GM12865 (cell line): ENCODE data around the gene MRPL12.
"Not testable (repeated sequence)": the region's sequence is repeated elsewhere in the genome, so short reads cannot be mapped to it uniquely, and the experiment has no call there.

ENCODE experiments used
- DNase-seq: peaks from one replicate; pipeline ENCODE4 v3.0.0; 2010; ENCODE audit warnings: low read depth
- H3K4me3 ChIP-seq: 2 replicates; pipeline ENCODE4 v1.5.1; 2011; ENCODE audit warnings: mild to moderate bottlenecking, low read depth, low read length, control low read depth
- TF ChIP-seq, protein P1 (sequence below): IDR thresholded peaks from 2 replicates; pipeline ENCODE4 v1.5.1; 2011; ENCODE audit warnings: low read length, control low read depth, low read depth, inconsistent platforms; ENCODE audit not compliant: insufficient read depth; ENCODE audit errors: missing control alignments

The MRPL12 gene

DNA sequence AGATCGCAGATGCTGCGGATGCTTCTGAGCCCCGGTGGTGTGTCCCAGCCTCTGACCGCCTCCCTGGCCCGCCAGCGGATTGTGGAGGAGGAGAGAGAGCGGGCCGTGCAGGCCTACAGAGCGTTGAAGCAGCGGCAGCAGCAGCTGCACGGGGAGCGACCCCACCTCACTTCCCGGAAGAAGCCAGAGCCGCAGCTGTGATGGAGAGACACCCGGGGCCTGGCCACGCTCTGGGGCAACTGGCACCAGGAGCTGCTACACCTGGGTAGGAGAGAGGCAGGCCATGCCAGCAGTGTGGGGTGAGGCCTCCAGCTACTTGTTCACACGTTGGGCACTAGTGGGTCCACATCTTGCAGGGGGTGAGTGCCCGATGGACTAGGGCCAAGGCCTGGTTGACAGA, 30.7 kb upstream of the MRPL12 start:
- DNase-seq, result no peak

DNA sequence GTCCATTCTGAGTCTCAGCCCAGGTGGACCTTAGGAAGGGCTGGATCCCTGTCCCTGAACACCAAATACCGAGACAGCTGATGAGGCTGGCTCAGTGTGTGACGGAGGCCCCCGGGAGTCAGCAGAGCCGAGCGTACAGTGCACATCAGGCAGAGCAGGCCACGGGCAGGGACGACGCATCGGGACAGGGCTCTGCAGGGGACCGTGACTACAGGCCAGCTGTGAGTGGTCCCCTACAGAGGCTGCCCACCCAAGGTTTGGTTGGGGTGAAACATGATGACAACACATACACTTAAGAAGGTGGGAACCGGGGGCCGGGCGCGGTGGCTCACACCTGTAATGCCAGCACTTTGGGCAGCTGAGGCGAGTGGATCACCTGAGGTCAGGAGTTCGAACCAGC, 30.2 kb upstream of the MRPL12 start:
- H3K4me3 ChIP-seq, result no peak overlapping the region
- TF ChIP-seq, protein P1, sequence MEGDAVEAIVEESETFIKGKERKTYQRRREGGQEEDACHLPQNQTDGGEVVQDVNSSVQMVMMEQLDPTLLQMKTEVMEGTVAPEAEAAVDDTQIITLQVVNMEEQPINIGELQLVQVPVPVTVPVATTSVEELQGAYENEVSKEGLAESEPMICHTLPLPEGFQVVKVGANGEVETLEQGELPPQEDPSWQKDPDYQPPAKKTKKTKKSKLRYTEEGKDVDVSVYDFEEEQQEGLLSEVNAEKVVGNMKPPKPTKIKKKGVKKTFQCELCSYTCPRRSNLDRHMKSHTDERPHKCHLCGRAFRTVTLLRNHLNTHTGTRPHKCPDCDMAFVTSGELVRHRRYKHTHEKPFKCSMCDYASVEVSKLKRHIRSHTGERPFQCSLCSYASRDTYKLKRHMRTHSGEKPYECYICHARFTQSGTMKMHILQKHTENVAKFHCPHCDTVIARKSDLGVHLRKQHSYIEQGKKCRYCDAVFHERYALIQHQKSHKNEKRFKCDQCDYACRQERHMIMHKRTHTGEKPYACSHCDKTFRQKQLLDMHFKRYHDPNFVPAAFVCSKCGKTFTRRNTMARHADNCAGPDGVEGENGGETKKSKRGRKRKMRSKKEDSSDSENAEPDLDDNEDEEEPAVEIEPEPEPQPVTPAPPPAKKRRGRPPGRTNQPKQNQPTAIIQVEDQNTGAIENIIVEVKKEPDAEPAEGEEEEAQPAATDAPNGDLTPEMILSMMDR, result no peak
- DNase-seq, result no peak

More for the DNA sequence above, 30.7 kb upstream of the MRPL12 start:
- no peak overlapping the region for H3K4me3 ChIP-seq
- TF ChIP-seq, protein P1, result no peak

DNA sequence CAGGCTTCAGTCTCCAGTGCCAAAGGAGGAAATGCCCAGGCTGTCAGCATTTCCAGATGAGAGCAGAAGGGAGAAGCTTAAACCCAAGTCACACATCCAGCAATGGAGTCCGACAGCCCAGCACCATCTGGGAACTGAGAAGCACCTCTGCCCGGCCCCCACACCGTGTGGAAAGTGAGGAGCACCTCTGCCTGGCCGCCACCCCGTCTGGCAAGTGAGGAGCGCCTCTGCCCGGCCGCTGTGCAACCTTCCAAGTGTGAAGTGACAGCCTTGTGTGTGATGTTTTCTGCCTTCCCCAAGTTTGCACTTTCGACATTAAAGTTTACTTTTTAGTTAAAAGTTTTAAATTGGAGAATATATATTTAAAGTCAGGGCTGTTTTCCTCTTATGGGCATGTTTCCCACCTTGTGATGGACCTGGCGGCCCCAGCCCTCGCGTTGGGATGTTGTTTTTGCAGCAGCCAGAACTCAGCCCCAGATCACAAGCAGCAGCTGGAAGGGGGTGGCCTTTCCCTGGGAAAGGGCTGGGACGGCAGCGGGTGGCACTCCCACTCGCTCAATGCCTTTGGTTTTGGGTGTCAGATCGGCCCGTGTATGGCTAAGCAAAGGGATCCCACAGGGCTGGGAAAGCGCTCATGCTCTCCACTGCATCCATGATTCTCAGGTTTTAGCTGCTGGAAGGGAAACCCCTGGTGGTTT, 29.5 kb upstream of the MRPL12 start:
- H3K4me3 ChIP-seq, result no peak overlapping the region
- DNase-seq, result no peak
- TF ChIP-seq, protein P1, result no peak

DNA sequence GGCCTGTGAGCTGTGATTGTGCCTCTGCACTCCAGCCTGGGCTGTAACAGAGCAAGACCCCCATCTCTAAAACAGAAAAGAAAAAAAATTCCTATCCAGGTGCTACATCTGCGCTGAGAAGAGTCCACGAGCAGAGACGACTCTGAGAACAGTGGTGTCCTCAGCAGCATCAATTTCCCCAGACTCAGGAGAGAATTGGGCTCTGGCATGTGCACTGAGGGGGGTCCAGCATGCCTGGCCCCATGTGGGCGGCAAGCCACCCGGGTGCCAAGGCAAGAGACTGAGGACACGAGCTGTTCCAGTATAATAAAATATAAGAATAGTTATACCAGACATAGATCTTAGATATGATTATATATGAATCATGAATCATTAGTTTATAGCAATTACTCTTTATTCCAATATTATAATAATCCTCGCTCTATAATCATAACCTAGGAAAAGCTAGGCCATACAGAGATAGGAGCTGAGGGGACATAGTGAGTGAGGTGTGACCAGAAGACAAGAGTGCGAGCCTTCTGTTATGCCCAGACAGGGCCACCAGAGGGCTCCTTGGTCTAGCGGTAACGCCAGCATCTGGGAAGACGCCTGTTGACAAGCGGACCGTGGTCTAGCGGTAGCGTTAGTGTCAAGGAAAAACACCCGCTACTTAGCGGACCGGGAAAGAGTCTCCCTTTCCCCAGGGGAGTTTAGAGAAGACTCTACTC, 27.5 kb upstream of the MRPL12 start:
- H3K4me3 ChIP-seq, result not testable (repeated sequence)
- peak; percentile 51 for DNase-seq
- TF ChIP-seq, protein P1, result peak; percentile 42

DNA sequence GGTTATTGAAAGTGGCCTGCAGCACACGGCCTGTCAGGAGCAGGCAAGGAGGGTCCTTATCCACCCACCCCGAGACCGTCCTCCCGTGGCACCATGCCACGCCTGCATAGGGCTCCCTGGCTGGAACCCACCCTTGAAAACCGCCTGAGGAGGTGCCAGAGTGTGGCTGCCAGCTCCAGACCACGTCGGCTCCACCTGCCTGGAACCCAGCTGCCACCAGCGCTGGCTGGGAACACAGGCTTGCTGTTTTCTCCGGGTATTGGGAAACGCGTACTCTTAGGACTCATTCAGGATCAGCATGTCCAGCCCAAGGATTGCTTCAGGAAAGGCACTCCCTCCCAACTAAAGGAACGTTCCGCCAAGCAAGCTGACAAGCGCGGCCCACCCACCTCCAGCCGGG, 26.3 kb upstream of the MRPL12 start:
- no peak for DNase-seq
- no peak overlapping the region for H3K4me3 ChIP-seq
- TF ChIP-seq, protein P1, result no peak

DNA sequence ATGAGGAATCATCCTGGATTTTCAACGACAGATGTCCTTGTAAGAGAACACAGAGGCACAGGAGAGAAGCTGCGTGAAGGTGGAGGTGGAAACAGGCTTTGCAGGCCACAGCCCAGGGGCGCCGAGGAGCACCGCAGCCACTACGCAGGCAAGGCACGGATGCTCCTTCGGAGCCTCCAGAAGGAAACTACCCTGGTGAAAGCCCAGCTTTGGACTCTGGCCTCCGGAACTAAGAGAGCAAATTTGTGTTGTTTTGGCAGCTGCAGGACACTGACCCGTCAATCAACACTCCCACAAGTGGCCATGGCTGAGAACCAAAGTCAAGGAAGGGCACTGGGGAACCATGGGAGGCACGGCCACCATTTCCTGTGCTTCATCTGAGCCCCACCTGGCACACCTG, 23.0 kb upstream of the MRPL12 start:
- DNase-seq, result no peak
- TF ChIP-seq, protein P1, result no peak
- no peak overlapping the region for H3K4me3 ChIP-seq
